Activated CD4-positive, alpha-beta T cell treated with anti-CD3 and anti-CD28 coated beads, Interleukin-2, amount 10 ng/mL, durations not matched to agents 24 days and 14 days (primary cell): Measurements from ENCODE around the gene GMDS. TPM values are rescaled to one million over a fixed set of nuclear protein-coding genes. Genes with fewer than 3 reads are reported as not detected.

Experiments used
- DNase-seq: peaks from one replicate; pipeline ENCODE4 v3.0.0; 2022
- H3K27ac Mint-ChIP-seq: one replicate; pipeline ENCODE4 v1.8.0; 2022; ENCODE audit warnings: mild to moderate bottlenecking, mixed read lengths
- H3K27me3 Mint-ChIP-seq: one replicate; pipeline ENCODE4 v1.8.0; 2022; ENCODE audit warnings: mixed read lengths
- H3K36me3 Mint-ChIP-seq: one replicate; pipeline ENCODE4 v1.8.0; 2022; ENCODE audit warnings: low read depth, mild to moderate bottlenecking, mixed read lengths
- H3K4me1 Mint-ChIP-seq: one replicate; pipeline ENCODE4 v1.8.0; 2021; ENCODE audit warnings: mixed read lengths
- H3K4me3 Mint-ChIP-seq: one replicate; pipeline ENCODE4 v1.8.0; 2022; ENCODE audit warnings: mild to moderate bottlenecking, moderate library complexity, mixed read lengths
- H3K9me3 Mint-ChIP-seq: one replicate; pipeline ENCODE4 v1.8.0; 2021; ENCODE audit warnings: mixed read lengths
- intact Hi-C: fragments of 100-400 bp; cut with micrococcal nuclease; formaldehyde crosslinking; loops from one replicate; pipeline ENCODE4 v1.15.1; 2023
- total RNA-seq: library from RNA; stranded (reverse); gene quantifications from 2 replicates; pipeline ENCODE4 v1.2.3, GENCODE V29; 2022

GMDS gene
- total RNA-seq, 1 donor from 2014 or later, result 47.4 TPM

GRCh38 chr6:1910621-1911407 lies 334.6 kb downstream of the GMDS start:
- H3K27me3 Mint-ChIP-seq, result no peaks in the 10 kb centered on the region
- H3K4me1 Mint-ChIP-seq, result no peaks in the 10 kb centered on the region
- intact Hi-C loops, result no loop called here
- H3K27ac Mint-ChIP-seq, result no peak overlapping the region
- no peak overlapping the region for H3K4me3 Mint-ChIP-seq
- H3K9me3 Mint-ChIP-seq, result no peaks in the 10 kb centered on the region
- H3K36me3 Mint-ChIP-seq, result peaks cover 2% of the 10 kb centered on the region
- no peak for DNase-seq

DNA sequence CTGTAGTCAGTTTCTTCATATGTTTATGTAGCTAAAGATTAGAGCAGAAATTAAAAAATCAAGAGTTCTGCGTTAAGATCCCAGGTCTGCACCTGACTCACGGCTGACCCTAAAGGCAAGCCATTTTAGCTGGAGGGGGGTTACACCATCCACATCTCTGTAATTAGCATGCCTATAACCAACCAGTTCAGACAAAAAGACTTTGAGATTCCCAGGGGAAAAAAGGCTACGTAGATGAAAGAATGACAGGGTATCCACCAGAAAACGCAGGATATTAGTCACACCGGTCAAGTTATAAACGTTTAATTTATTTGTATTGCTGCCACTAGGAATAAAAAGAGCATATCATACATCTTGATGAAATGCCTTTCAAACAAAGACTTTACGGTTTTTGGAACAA lies 336.6 kb downstream of the GMDS start:
- no peak overlapping the region for H3K27ac Mint-ChIP-seq
- peaks cover 2% of the 10 kb centered on the region for H3K36me3 Mint-ChIP-seq
- intact Hi-C loops, result no loop called here
- no peaks in the 10 kb centered on the region for H3K27me3 Mint-ChIP-seq
- DNase-seq, result no peak
- no peaks in the 10 kb centered on the region for H3K9me3 Mint-ChIP-seq
- H3K4me1 Mint-ChIP-seq, result no peaks in the 10 kb centered on the region
- H3K4me3 Mint-ChIP-seq, result no peak overlapping the region

GRCh38 chr6:1906609-1907008 lies 338.8 kb downstream of the GMDS start:
- intact Hi-C loops, result no loop called here
- Mint-ChIP-seq H3K9me3 (no peaks in the 10 kb centered on the region), H3K4me3 (no peak overlapping the region), H3K27me3 (no peaks in the 10 kb centered on the region), H3K36me3 (peaks cover 2% of the 10 kb centered on the region), H3K27ac (no peak overlapping the region), H3K4me1 (no peaks in the 10 kb centered on the region)
- DNase-seq, result no peak

- Mint-ChIP-seq H3K4me3 (no peak overlapping the region), H3K27me3 (no peaks in the 10 kb centered on the region), H3K4me1 (no peaks in the 10 kb centered on the region), H3K9me3 (no peaks in the 10 kb centered on the region), H3K27ac (no peak overlapping the region), H3K36me3 (peaks cover 2% of the 10 kb centered on the region)
- DNase-seq, result no peak
- intact Hi-C loops, result no loop called here
These were observed 339.4 kb downstream of the GMDS start for GRCh38 chr6:1906014-1906413.

- Mint-ChIP-seq H3K27ac (no peak overlapping the region), H3K4me1 (peaks cover 2% of the 10 kb centered on the region), H3K4me3 (no peak overlapping the region), H3K9me3 (no peaks in the 10 kb centered on the region), H3K27me3 (no peaks in the 10 kb centered on the region), H3K36me3 (peaks cover 2% of the 10 kb centered on the region)
- intact Hi-C loops, result no loop called here
- DNase-seq, result no peak
These were observed 340.5 kb downstream of the GMDS start for GRCh38 chr6:1904898-1905297.

DNA sequence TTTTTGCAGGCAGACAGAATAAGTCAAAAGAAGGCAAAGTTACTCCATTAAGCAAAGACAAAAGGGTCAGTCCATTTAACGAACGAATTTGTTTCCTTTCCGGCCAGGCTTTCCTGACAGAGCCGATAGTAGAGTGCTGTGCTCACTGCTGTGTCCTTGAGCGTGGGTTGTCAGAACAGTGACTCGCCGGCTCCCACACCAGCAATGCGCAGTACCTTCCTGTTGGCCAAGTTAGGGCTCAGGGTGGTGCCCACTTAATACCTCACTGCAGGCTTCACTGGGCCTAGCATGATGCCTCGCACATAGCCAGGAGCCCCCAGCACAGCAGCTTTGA lies 341.0 kb downstream of the GMDS start:
- H3K36me3 Mint-ChIP-seq, result peaks cover under 1% of the 10 kb centered on the region
- H3K9me3 Mint-ChIP-seq, result no peaks in the 10 kb centered on the region
- no peaks in the 10 kb centered on the region for H3K27me3 Mint-ChIP-seq
- DNase-seq, result no peak
- intact Hi-C loops, result no loop called here
- peaks cover 3% of the 10 kb centered on the region for H3K4me1 Mint-ChIP-seq
- H3K27ac Mint-ChIP-seq, result no peak overlapping the region
- no peak overlapping the region for H3K4me3 Mint-ChIP-seq

- H3K9me3 Mint-ChIP-seq, result no peaks in the 10 kb centered on the region
- intact Hi-C loops, result no loop called here
- H3K4me1 Mint-ChIP-seq, result peaks cover 3% of the 10 kb centered on the region
- no peaks in the 10 kb centered on the region for H3K27me3 Mint-ChIP-seq
- H3K36me3 Mint-ChIP-seq, result no peaks in the 10 kb centered on the region
- DNase-seq, result no peak
- no peak overlapping the region for H3K27ac Mint-ChIP-seq
- H3K4me3 Mint-ChIP-seq, result no peak overlapping the region
These were observed 341.5 kb downstream of the GMDS start for GRCh38 chr6:1903780-1904465.

DNA sequence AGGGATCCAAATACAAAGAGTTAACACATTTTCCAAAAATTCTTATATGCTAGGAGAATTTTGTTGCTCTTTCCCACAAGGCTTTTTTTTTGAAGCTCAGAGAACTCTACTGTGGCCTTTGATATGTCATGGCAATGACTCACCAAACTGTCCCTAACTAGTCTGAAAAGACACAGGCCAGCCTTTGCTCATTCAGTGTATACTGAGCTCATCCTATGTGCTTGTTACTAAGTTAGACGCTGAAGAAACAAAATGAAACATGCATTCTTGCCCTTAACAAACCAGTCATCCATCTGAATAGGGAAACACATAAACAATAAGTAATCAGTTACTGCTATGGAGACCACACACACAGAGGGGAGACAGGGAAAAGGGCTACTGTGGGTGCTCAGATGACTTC lies 343.8 kb downstream of the GMDS start:
- DNase-seq, result no peak
- Mint-ChIP-seq H3K4me3 (no peak overlapping the region), H3K27ac (no peak overlapping the region), H3K9me3 (no peaks in the 10 kb centered on the region), H3K27me3 (no peaks in the 10 kb centered on the region), H3K36me3 (no peaks in the 10 kb centered on the region), H3K4me1 (peaks cover 3% of the 10 kb centered on the region)
- intact Hi-C loops, result no loop called here

GRCh38 chr6:1896897-1897296 lies 348.5 kb downstream of the GMDS start:
- no peak for DNase-seq
- Mint-ChIP-seq H3K27me3 (no peaks in the 10 kb centered on the region), H3K36me3 (no peaks in the 10 kb centered on the region), H3K4me3 (no peak overlapping the region), H3K4me1 (peaks cover 3% of the 10 kb centered on the region), H3K9me3 (no peaks in the 10 kb centered on the region), H3K27ac (no peak overlapping the region)
- intact Hi-C loops, result loop anchor here (10.0 kb wide), 2 partner anchors 208 to 298 kb away; no protein-coding TSS in a partner anchor

- H3K4me1 Mint-ChIP-seq, result peaks cover 7% of the 10 kb centered on the region
- H3K4me3 Mint-ChIP-seq, result no peak overlapping the region
- no peaks in the 10 kb centered on the region for H3K27me3 Mint-ChIP-seq
- H3K36me3 Mint-ChIP-seq, result no peaks in the 10 kb centered on the region
- intact Hi-C loops, result loop anchor here (10.0 kb wide), 2 partner anchors 209 to 299 kb away; no protein-coding TSS in a partner anchor
- no peak for DNase-seq
- no peak overlapping the region for H3K27ac Mint-ChIP-seq
- no peaks in the 10 kb centered on the region for H3K9me3 Mint-ChIP-seq
These were observed 349.7 kb downstream of the GMDS start for GRCh38 chr6:1895721-1896120.

- Mint-ChIP-seq H3K4me1 (peaks cover 6% of the 10 kb centered on the region), H3K27me3 (no peaks in the 10 kb centered on the region), H3K9me3 (no peaks in the 10 kb centered on the region), H3K27ac (no peak overlapping the region), H3K4me3 (no peak overlapping the region), H3K36me3 (no peaks in the 10 kb centered on the region)
- DNase-seq, result no peak
- intact Hi-C loops, result loop anchor here (10.0 kb wide), 2 partner anchors 210 to 300 kb away; no protein-coding TSS in a partner anchor
These were observed 350.5 kb downstream of the GMDS start for GRCh38 chr6:1894954-1895353.

GRCh38 chr6:1893470-1894130 lies 351.8 kb downstream of the GMDS start:
- no peak overlapping the region for H3K4me3 Mint-ChIP-seq
- intact Hi-C loops, result loop anchor here (10.0 kb wide), 2 partner anchors 211 to 301 kb away; no protein-coding TSS in a partner anchor

GRCh38 chr6:1892716-1893115 lies 352.7 kb downstream of the GMDS start:
- Mint-ChIP-seq H3K27me3 (no peaks in the 10 kb centered on the region), H3K9me3 (no peaks in the 10 kb centered on the region), H3K27ac (no peak overlapping the region), H3K4me1 (peaks cover 4% of the 10 kb centered on the region), H3K36me3 (no peaks in the 10 kb centered on the region), H3K4me3 (no peak overlapping the region)
- intact Hi-C loops, result loop anchor here (10.0 kb wide), 2 partner anchors 212 to 302 kb away; no protein-coding TSS in a partner anchor
- no peak for DNase-seq

More at GRCh38 chr6:1893470-1894130, 351.8 kb downstream of the GMDS start:
- Mint-ChIP-seq H3K27ac (no peak overlapping the region), H3K36me3 (no peaks in the 10 kb centered on the region), H3K4me1 (peaks cover 4% of the 10 kb centered on the region), H3K9me3 (no peaks in the 10 kb centered on the region), H3K27me3 (no peaks in the 10 kb centered on the region)
- DNase-seq, result peak; percentile 64

DNA sequence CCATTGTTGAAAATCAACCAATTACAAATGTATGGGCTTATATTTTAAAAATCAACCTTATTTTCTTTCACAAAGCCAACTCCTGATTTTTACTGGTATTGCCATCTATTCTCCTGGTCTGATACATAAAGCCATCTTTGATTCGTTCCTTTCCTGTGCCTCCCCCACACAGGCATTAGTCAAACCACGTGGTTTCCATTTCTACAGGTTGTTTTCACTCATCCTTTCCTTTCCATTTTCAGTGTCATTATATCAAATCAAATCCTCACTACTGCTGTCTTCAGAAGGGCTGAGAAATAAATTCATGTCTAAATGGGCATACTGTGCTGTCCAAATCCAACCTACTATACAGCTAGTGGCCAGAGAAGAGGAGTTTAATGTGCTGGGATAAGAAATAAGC lies 354.4 kb downstream of the GMDS start:
- DNase-seq, result no peak
- no peak overlapping the region for H3K27ac Mint-ChIP-seq

More for the DNA sequence above, 354.4 kb downstream of the GMDS start:
- no peaks in the 10 kb centered on the region for H3K27me3 Mint-ChIP-seq
- H3K4me3 Mint-ChIP-seq, result no peak overlapping the region
- H3K36me3 Mint-ChIP-seq, result no peaks in the 10 kb centered on the region
- H3K4me1 Mint-ChIP-seq, result peaks cover 4% of the 10 kb centered on the region
- intact Hi-C loops, result loop anchor here (10.0 kb wide), 2 partner anchors 214 to 304 kb away; no protein-coding TSS in a partner anchor
- no peaks in the 10 kb centered on the region for H3K9me3 Mint-ChIP-seq
